Activated T-cell treated with anti-CD3 and anti-CD28 coated beads, Interleukin-2, amount 50 U/mL, for 72 hours (primary cell): ENCODE measurements around the gene DEFB116. TPM values are rescaled to one million over a fixed set of nuclear protein-coding genes. Genes with fewer than 3 reads are reported as not detected.
"Not testable (repeated sequence)": the region's sequence is repeated elsewhere in the genome, so short reads cannot be mapped to it uniquely, and the experiment has no call there.

Experiments used
- ATAC-seq, 2 donors: fragments of 150-1000 bp; cut with Tn5 transposase; replicated peaks in 1 of 2; 2 replicates each; pipeline ENCODE4 v1.10.0; 2021; ENCODE audit warnings: moderate library complexity in 2 of 2, mild to moderate bottlenecking in 1 of 2
- DNase-seq, 2 donors: peaks; one replicate each; pipeline ENCODE4 v3.0.0; 2021 to 2022; ENCODE audit warnings: mixed read lengths in 1 of 2
- H3K27ac Mint-ChIP-seq: one replicate; pipeline ENCODE4 v1.8.0; 2022; ENCODE audit warnings: mild to moderate bottlenecking, moderate library complexity, mixed read lengths
- H3K27me3 Mint-ChIP-seq: one replicate; pipeline ENCODE4 v1.8.0; 2022; ENCODE audit warnings: low read depth, mixed read lengths
- H3K36me3 Mint-ChIP-seq, 2 donors: one replicate each; pipeline ENCODE4 v1.8.0; 2022; ENCODE audit warnings: mixed read lengths in 2 of 2, mild to moderate bottlenecking in 1 of 2; ENCODE audit not compliant: insufficient read depth in 2 of 2
- H3K4me1 Mint-ChIP-seq: one replicate; pipeline ENCODE4 v1.8.0; 2022; ENCODE audit warnings: low read depth, mixed read lengths
- H3K4me3 Mint-ChIP-seq, 2 donors: one replicate each; pipeline ENCODE4 v1.8.0; 2022; ENCODE audit warnings: mild to moderate bottlenecking in 2 of 2, mixed read lengths in 2 of 2, moderate library complexity in 2 of 2
- H3K9me3 Mint-ChIP-seq, 2 donors: one replicate each; pipeline ENCODE4 v1.8.0; 2022; ENCODE audit warnings: mixed read lengths in 2 of 2
- total RNA-seq, 2 donors: library from RNA; stranded (reverse); gene quantifications; one replicate each; pipeline ENCODE4 v1.2.3, GENCODE V29; 2022

The DEFB116 gene
- not detected for total RNA-seq

GRCh38 chr20:31308535-31309162, at the start of gene DEFB116:
Gene DEFB116, minus strand, starts transcription at chr20:31308585. Its CDS starts 0 bp downstream, at chr20:31308585.
- Mint-ChIP-seq H3K4me3 (no peak within 1 kb of the TSS), H3K27me3 (no peaks in the 10 kb centered on the region), H3K9me3 (peaks cover 2 to 4% of the 10 kb centered on the region in 2 donors), H3K27ac (no peak within 1 kb of the TSS), H3K36me3 (no peaks in the 10 kb centered on the region), H3K4me1 (no peaks in the 10 kb centered on the region)
- no peak for DNase-seq
- no peak for ATAC-seq

GRCh38 chr20:31355981-31356380, 47.6 kb upstream of the DEFB116 start:
- no peak overlapping the region for H3K27ac Mint-ChIP-seq
- ATAC-seq (no peak), DNase-seq (no peak)
- H3K9me3 Mint-ChIP-seq: peaks cover 0 to under 1% of the 10 kb centered on the region in 2 donors
- H3K4me1 Mint-ChIP-seq: no peaks in the 10 kb centered on the region
- H3K27me3 Mint-ChIP-seq: no peaks in the 10 kb centered on the region
- no peak overlapping the region for H3K4me3 Mint-ChIP-seq
- H3K36me3 Mint-ChIP-seq: no peaks in the 10 kb centered on the region

GRCh38 chr20:31341470-31341869, 33.1 kb upstream of the DEFB116 start:
- no peaks in the 10 kb centered on the region for H3K36me3 Mint-ChIP-seq
- no peaks in the 10 kb centered on the region for H3K9me3 Mint-ChIP-seq
- H3K4me3 Mint-ChIP-seq: no peak overlapping the region
- H3K4me1 Mint-ChIP-seq: no peaks in the 10 kb centered on the region
- no peak for DNase-seq
- no peak for ATAC-seq
- no peaks in the 10 kb centered on the region for H3K27me3 Mint-ChIP-seq
- H3K27ac Mint-ChIP-seq: no peak overlapping the region

GRCh38 chr20:31330893-31331292, 22.5 kb upstream of the DEFB116 start:
- ATAC-seq: no peak
- no peaks in the 10 kb centered on the region for H3K36me3 Mint-ChIP-seq
- no peaks in the 10 kb centered on the region for H3K27me3 Mint-ChIP-seq
- no peak overlapping the region for H3K4me3 Mint-ChIP-seq
- no peak for DNase-seq
- H3K9me3 Mint-ChIP-seq: peaks cover 0 to 7% of the 10 kb centered on the region in 2 donors
- H3K4me1 Mint-ChIP-seq: no peaks in the 10 kb centered on the region
- H3K27ac Mint-ChIP-seq: no peak overlapping the region

- no peaks in the 10 kb centered on the region for H3K4me1 Mint-ChIP-seq
- H3K27me3 Mint-ChIP-seq: no peaks in the 10 kb centered on the region
- ATAC-seq (no peak), DNase-seq (no peak)
- no peaks in the 10 kb centered on the region for H3K36me3 Mint-ChIP-seq
- no peak overlapping the region for H3K4me3 Mint-ChIP-seq
- H3K9me3 Mint-ChIP-seq: peaks cover 0 to 18% of the 10 kb centered on the region in 2 donors
- H3K27ac Mint-ChIP-seq: no peak overlapping the region
Observed at GRCh38 chr20:31322504-31322903, 14.1 kb upstream of the DEFB116 start.

- H3K4me1 Mint-ChIP-seq, DNase-seq, H3K36me3 Mint-ChIP-seq, ATAC-seq, H3K27me3 Mint-ChIP-seq, H3K27ac Mint-ChIP-seq, H3K4me3 Mint-ChIP-seq: not testable (repeated sequence)
- H3K9me3 Mint-ChIP-seq: peaks cover 10 to 16% of the 10 kb centered on the region in 2 donors
Observed at GRCh38 chr20:31284964-31285363, 23.4 kb downstream of the DEFB116 start.

- no peak overlapping the region for H3K4me3 Mint-ChIP-seq
- peaks cover 7 to 12% of the 10 kb centered on the region in 2 donors for H3K9me3 Mint-ChIP-seq
- H3K4me1 Mint-ChIP-seq: no peaks in the 10 kb centered on the region
- ATAC-seq (no peak), DNase-seq (no peak)
- H3K27ac Mint-ChIP-seq: no peak overlapping the region
- no peaks in the 10 kb centered on the region for H3K27me3 Mint-ChIP-seq
- peaks cover 1% of the 10 kb centered on the region in 2 donors for H3K36me3 Mint-ChIP-seq
Observed at GRCh38 chr20:31278178-31278577, 30.2 kb downstream of the DEFB116 start.

GRCh38 chr20:31274441-31274840, 33.9 kb downstream of the DEFB116 start:
- peaks cover 12 to 17% of the 10 kb centered on the region in 2 donors for H3K9me3 Mint-ChIP-seq
- no peaks in the 10 kb centered on the region for H3K4me1 Mint-ChIP-seq
- H3K36me3 Mint-ChIP-seq: peaks cover 5 to 8% of the 10 kb centered on the region in 2 donors
- H3K27me3 Mint-ChIP-seq: no peaks in the 10 kb centered on the region
- DNase-seq: no peak
- H3K27ac Mint-ChIP-seq: no peak overlapping the region
- ATAC-seq: no peak
- H3K4me3 Mint-ChIP-seq: no peak overlapping the region

GRCh38 chr20:31260326-31260932, 48.0 kb downstream of the DEFB116 start:
- ATAC-seq: no peak
- Mint-ChIP-seq H3K27me3 (no peaks in the 10 kb centered on the region), H3K27ac (no peak overlapping the region), H3K4me3 (no peak overlapping the region), H3K4me1 (no peaks in the 10 kb centered on the region), H3K9me3 (peaks cover 11 to 12% of the 10 kb centered on the region in 2 donors), H3K36me3 (no peaks in the 10 kb centered on the region)
- DNase-seq: no peak

- H3K27me3 Mint-ChIP-seq: no peaks in the 10 kb centered on the region
- no peaks in the 10 kb centered on the region for H3K36me3 Mint-ChIP-seq
- DNase-seq: no peak
- H3K4me3 Mint-ChIP-seq: no peak within 1 kb of the TSS
- peaks cover 11 to 15% of the 10 kb centered on the region in 2 donors for H3K9me3 Mint-ChIP-seq
- ATAC-seq: no peak
- H3K27ac Mint-ChIP-seq: no peak within 1 kb of the TSS
- H3K4me1 Mint-ChIP-seq: no peaks in the 10 kb centered on the region
Observed at GRCh38 chr20:31257364-31257763, 51.0 kb downstream of the DEFB116 start, which contains the start of gene DEFB115. Gene DEFB115, plus strand, starts transcription at chr20:31257664. Its CDS starts 0 bp downstream, at chr20:31257664.

- peaks cover 11 to 15% of the 10 kb centered on the region in 2 donors for H3K9me3 Mint-ChIP-seq
- no peak overlapping the region for H3K27ac Mint-ChIP-seq
- no peak overlapping the region for H3K4me3 Mint-ChIP-seq
- H3K27me3 Mint-ChIP-seq: no peaks in the 10 kb centered on the region
- no peaks in the 10 kb centered on the region for H3K36me3 Mint-ChIP-seq
- H3K4me1 Mint-ChIP-seq: no peaks in the 10 kb centered on the region
- DNase-seq: no peak
- ATAC-seq: no peak
Observed at GRCh38 chr20:31256959-31257358, 51.4 kb downstream of the DEFB116 start.
